HepG2 (cell line): Measurements from ENCODE around the gene GPT2. TPM values are rescaled to one million over a fixed set of nuclear protein-coding genes. Genes with fewer than 3 reads are reported as not detected.

ENCODE experiments used
- ATAC-seq: fragments of 200-7000 bp; cut with Tn5 transposase; 3 replicates; pipeline ENCODE4 v1.9.1; 2020; ENCODE audit warnings: mild to moderate bottlenecking, moderate library complexity
- BruUV-seq: library from RNA; stranded (reverse); fragments of 400-500 nt; replicated peaks from 2 replicates; lab custom pipeline; 2021; lab: Mats Ljungman, UMichigan
- CTCF ChIA-PET: fragments of 300-600 bp; formaldehyde crosslinking; extraction: SDS; loops from one replicate; lab custom pipeline; 2021; ENCODE audit warnings: low total read pairs, inconsistent platforms, low intra/inter-chr PET ratio; lab: Yijun Ruan, JAX
- POLR2A ChIA-PET: fragments of 350-600 bp; sonication (Branson Sonifier 250); formaldehyde crosslinking; loops from one replicate; lab custom pipeline; 2020; ENCODE audit warnings: antibody characterized with exemption, inconsistent platforms; lab: Yijun Ruan, JAX
- DNase-seq: peaks from one replicate; pipeline ENCODE4 v3.0.0-alpha.2; 2015; ENCODE audit warnings: low spot score
- FAIRE-seq: peaks from 3 replicates; lab custom pipeline; 2011; peaks lifted over from hg19 to GRCh38; lab: Jason Lieb, UNC
- H2AFZ ChIP-seq: one replicate; pipeline ENCODE4 v1.6.1; 2011; ENCODE audit warnings: low read length, inconsistent platforms
- H3K27ac ChIP-seq: fragments of 300-600 bp; 3 replicates; pipeline ENCODE4 v1.8.0; 2011; ENCODE audit warnings: mixed run types, mild to moderate bottlenecking, mixed read lengths, low read length, inconsistent platforms; ENCODE audit not compliant: insufficient read depth; ENCODE audit errors: extremely low read length
- H3K27me3 ChIP-seq, 2 experiments: fragments of 200-600 bp in 1 of 2; 2 replicates in 1 of 2; 3 replicates in 1 of 2; pipeline versions ENCODE4 v1.6.0 to v1.8.0; 2011; ENCODE audit warnings: low read length in 2 of 2, mild to moderate bottlenecking in 2 of 2, moderate library complexity in 2 of 2, inconsistent platforms in 1 of 2; ENCODE audit not compliant: insufficient read depth in 2 of 2, control insufficient read depth in 1 of 2
- H3K36me3 ChIP-seq, 2 experiments: fragments of 200-600 bp in 1 of 2; replicated peaks in 1 of 2; 2 replicates in 1 of 2; 3 replicates in 1 of 2; pipeline versions ENCODE4 v1.5.1 to v1.8.0; 2011; ENCODE audit warnings: low read length in 2 of 2, inconsistent platforms in 1 of 2; ENCODE audit not compliant: insufficient read depth in 2 of 2, control insufficient read depth in 1 of 2
- H3K4me1 ChIP-seq: 2 replicates; pipeline ENCODE4 v1.5.1; 2012; ENCODE audit warnings: low read length, inconsistent platforms; ENCODE audit not compliant: insufficient read depth
- H3K4me2 ChIP-seq: 2 replicates; pipeline ENCODE4 v1.6.0; 2011; ENCODE audit warnings: low read depth, low read length, inconsistent platforms
- H3K4me3 ChIP-seq, 3 experiments: fragments of 200-600 bp in 1 of 3; sonication (generic), shearing (Covaris generic) in 1 of 3; replicated peaks in 1 of 3; 2 replicates each; pipeline ENCODE4 v1.5.1; 2011 to 2016; ENCODE audit warnings: low read length in 3 of 3, inconsistent platforms in 2 of 3, low read depth in 2 of 3, mild to moderate bottlenecking in 2 of 3, control low read depth in 1 of 3, mixed read lengths in 1 of 3; ENCODE audit not compliant: insufficient read depth in 1 of 3
- H3K79me2 ChIP-seq: one replicate; pipeline ENCODE4 v1.6.1; 2011; ENCODE audit warnings: low read length, inconsistent platforms; ENCODE audit not compliant: insufficient read depth
- H3K9ac ChIP-seq: 2 replicates; pipeline ENCODE4 v1.6.0; 2011; ENCODE audit warnings: mild to moderate bottlenecking, low read depth, low read length, inconsistent platforms; ENCODE audit not compliant: insufficient read depth
- H3K9me3 ChIP-seq: 2 replicates; pipeline ENCODE4 v1.5.1; 2012; ENCODE audit warnings: mild to moderate bottlenecking, low read length
- H4K20me1 ChIP-seq: 2 replicates; pipeline ENCODE4 v1.6.0; 2011; ENCODE audit warnings: inconsistent platforms, mild to moderate bottlenecking, low read length, moderate library complexity; ENCODE audit not compliant: insufficient read depth
- CBX2 ChIP-seq, 2 experiments: fragments of 200-600 bp in 1 of 2; sonication (generic); formaldehyde crosslinking in 1 of 2; IDR thresholded peaks; 2 replicates each; pipeline versions ENCODE4 v1.7.0 to v1.8.1; 2018 to 2022; ENCODE audit warnings: low read depth in 2 of 2, low read length in 1 of 2, mild to moderate bottlenecking in 1 of 2, missing genetic modification reagents in 1 of 2
- CERS6 ChIP-seq: sonication (generic); formaldehyde crosslinking; IDR thresholded peaks from 2 replicates; pipeline ENCODE4 v1.5.0; 2020; ENCODE audit warnings: missing genetic modification reagents
- GMEB1 ChIP-seq: sonication (generic); formaldehyde crosslinking; IDR thresholded peaks from 2 replicates; pipeline ENCODE4 v1.5.1; 2020; ENCODE audit warnings: missing genetic modification reagents, mild to moderate bottlenecking, borderline replicate concordance
- NPAS2 ChIP-seq: sonication (generic); formaldehyde crosslinking; IDR thresholded peaks from 2 replicates; pipeline ENCODE4 v1.8.0; 2022; ENCODE audit warnings: mild to moderate bottlenecking, missing genetic modification reagents, borderline replicate concordance
- SNAI1 ChIP-seq: sonication (generic); formaldehyde crosslinking; IDR thresholded peaks from 2 replicates; pipeline ENCODE4 v1.5.0; 2020; ENCODE audit warnings: mild to moderate bottlenecking, missing genetic modification reagents, borderline replicate concordance
- ZNF468 ChIP-seq: sonication (generic); formaldehyde crosslinking; IDR thresholded peaks from 2 replicates; pipeline ENCODE4 v1.8.0; 2022; ENCODE audit warnings: mild to moderate bottlenecking, moderate library complexity, missing genetic modification reagents
- ZNF747 ChIP-seq: sonication (generic); formaldehyde crosslinking; IDR thresholded peaks from 2 replicates; pipeline ENCODE4 v1.8.1; 2023; ENCODE audit warnings: missing genetic modification reagents, mild to moderate bottlenecking, borderline replicate concordance
- WGBS: methylation state at CpG from one replicate; pipeline ENCODE4 v1.1.6; 2017; ENCODE audit warnings: low lambda C conversion rate; 5-methylcytosine and 5-hydroxymethylcytosine counted together
- in situ Hi-C: cut with HindIII; loops from 2 replicates; pipeline ENCODE4 v1.10.0; 2017; ENCODE audit warnings: low pct_unique_long_range_greater_than_20kb; ENCODE audit not compliant: extremely low pct_ligation_motif_present
- intact Hi-C: fragments of 100-400 bp; cut with micrococcal nuclease; formaldehyde crosslinking; loops from one replicate; pipeline ENCODE4 v1.10.0; 2022; ENCODE audit not compliant: unreplicated experiment
- polyA plus RNA-seq, 8 experiments: library from polyadenylated mRNA; depleted of rRNA in 3 of 8; stranded (reverse) in 7 of 8; unstranded in 1 of 8; fragments of >200 nt; fragmentation: Illumina TruSeq in 4 of 8; extraction: Trizol in 4 of 8; gene quantifications; 2 replicates each; pipeline versions ENCODE4 v1.2.1 to v1.2.3, GENCODE V29; 2011 to 2016; ENCODE audit warnings: low read depth in 4 of 8, missing spikeins in 1 of 8, mixed read lengths in 1 of 8; ENCODE audit not compliant: insufficient read depth in 1 of 8
- total RNA-seq, 5 experiments: library from RNA; depleted of rRNA; stranded (reverse); fragments of >200 nt; fragmentation: Illumina TruSeq; extraction: Trizol; gene quantifications; 2 replicates each; pipeline ENCODE4 v1.2.3, GENCODE V29; 2016; ENCODE audit warnings: low read depth in 1 of 5

The GPT2 gene
- total and polyA plus RNA-seq, 2 of the 13 experiments (the other 11 are each of a cell fraction or from before 2014, with no cell fraction given), result 138 to 267 TPM

- 0 out of 2 replicates have a peak, but pooled peaks have one; percentile 44 for TF ChIP-seq CERS6 (CRISPR knock-in tag)
- TF ChIP-seq CBX2 (IDR thresholded peaks at IDR 0.05; ENCODE audit: low read depth, low read length), result no peak
- no peak for TF ChIP-seq CBX2 (CRISPR knock-in tag; IDR thresholded peaks at IDR 0.05; ENCODE audit: low read depth)
- no peak for TF ChIP-seq ZNF468 (CRISPR knock-in tag)
- TF ChIP-seq GMEB1 (CRISPR knock-in tag), result no peak
- TF ChIP-seq SNAI1, result no peak
These were observed 26.7 kb upstream of the GPT2 start (continued) for GRCh38 chr16:46857368-46857945.

GRCh38 chr16:46858151-46858550 is 26.0 kb upstream of the GPT2 start:
- Histone ChIP-seq H3K9ac (no peak overlapping the region), H4K20me1 (no peaks in the 10 kb centered on the region), H3K79me2 (no peaks in the 10 kb centered on the region), H3K4me2 (no peak overlapping the region), H3K36me3 (no peaks in the 10 kb centered on the region), H3K9me3 (no peaks in the 10 kb centered on the region), H3K27ac (no peak overlapping the region), H3K4me1 (peaks cover 88% of the 10 kb centered on the region), H3K4me3 (no peak overlapping the region), H2AFZ (no peak overlapping the region), H3K27me3 (no peaks in the 10 kb centered on the region)
- no peak for FAIRE-seq
- POLR2A ChIA-PET, result interaction anchor here (1.0 to 11.9 kb wide), 4 partner anchors 26 to 50 kb away, joined by 4 to 306 read pairs (median 12); partner anchors contain the start of gene GPT2
- BruUV-seq, result no TSS peak
- ATAC-seq, result no peak
- WGBS, result 98% methylated on average over 6 of the region's 6 CpGs
- no peak for DNase-seq
- intact Hi-C loops (no loop called here), in situ Hi-C loops (loop anchor here (5.0 kb wide), 1 partner anchor 49 kb away; no protein-coding TSS in a partner anchor)
- TF ChIP-seq ZNF747 (CRISPR knock-in tag), result no peak
- 0 out of 2 replicates have a peak, but pooled peaks have one; percentile 36 for TF ChIP-seq NPAS2 (CRISPR knock-in tag)
- CTCF ChIA-PET, result interaction anchor here (1.0 to 5.4 kb wide), 5 partner anchors 25 to 71 kb away, joined by 3 to 35 read pairs (median 4); no protein-coding TSS in a partner anchor
